SK-N-SH (cell line): Measurements from ENCODE around the gene RHOBTB3. TPM values are rescaled to one million over a fixed set of nuclear protein-coding genes. Genes with fewer than 3 reads are reported as not detected.

Source experiments
- CTCF ChIA-PET: fragments of 300-600, 350-600 bp; formaldehyde crosslinking; extraction: SDS; loops from one replicate; lab custom pipeline; 2021; lab: Yijun Ruan, JAX
- POLR2A ChIA-PET: fragments of 350-600 bp; sonication (Branson Sonifier 250); formaldehyde crosslinking; extraction: SDS; loops from one replicate; lab custom pipeline; 2020; ENCODE audit warnings: antibody characterized with exemption, inconsistent platforms; lab: Yijun Ruan, JAX
- DNase-seq: peaks from one replicate; pipeline ENCODE4 v3.0.0; 2012
- H2AFZ ChIP-seq: fragments of 200-600 bp; sonication (generic); 2 replicates; pipeline ENCODE4 v1.8.1; 2016; ENCODE audit warnings: antibody characterized with exemption, mild to moderate bottlenecking, low read depth
- H3F3A ChIP-seq: fragments of 200-600 bp; sonication (generic); replicated peaks from 2 replicates; pipeline ENCODE3; 2016; ENCODE audit warnings: antibody characterized with exemption, mild to moderate bottlenecking; ENCODE audit not compliant: insufficient read depth
- H3K27ac ChIP-seq, 2 experiments: fragments of 200-500 bp in 1 of 2; fragments of 200-600 bp in 1 of 2; sonication (Bioruptor generic) in 1 of 2; sonication (generic), shearing (Covaris generic) in 1 of 2; 2 replicates each; pipeline versions ENCODE4 v1.5.1 to v1.6.1; 2014 to 2016; ENCODE audit warnings: low read depth in 2 of 2, inconsistent platforms in 1 of 2, low read length in 1 of 2, mild to moderate bottlenecking in 1 of 2, mixed read lengths in 1 of 2
- H3K27me3 ChIP-seq: fragments of 200-600 bp; sonication (generic), shearing (Covaris generic); 2 replicates; pipeline ENCODE4 v1.6.1; 2016; ENCODE audit warnings: mixed run types; ENCODE audit not compliant: insufficient read depth
- H3K36me3 ChIP-seq, 2 experiments: fragments of 200-500 bp in 1 of 2; fragments of 200-600 bp in 1 of 2; sonication (Bioruptor generic) in 1 of 2; sonication (generic) in 1 of 2; replicated peaks in 1 of 2; 2 replicates each; pipeline versions ENCODE3 to v1.5.1; 2014 to 2016; ENCODE audit warnings: low read length in 1 of 2, mild to moderate bottlenecking in 1 of 2; ENCODE audit not compliant: insufficient read depth in 2 of 2, control insufficient read depth in 1 of 2
- H3K4me1 ChIP-seq, 2 experiments: fragments of 200-500 bp in 1 of 2; fragments of 200-600 bp in 1 of 2; sonication (Bioruptor generic) in 1 of 2; sonication (generic), shearing (Covaris generic) in 1 of 2; 2 replicates each; pipeline versions ENCODE4 v1.5.1 to v1.6.1; 2014 to 2016; ENCODE audit warnings: low read depth in 1 of 2, low read length in 1 of 2, mixed run types in 1 of 2; ENCODE audit not compliant: insufficient read depth in 2 of 2, control insufficient read depth in 1 of 2
- H3K4me2 ChIP-seq: fragments of 200-600 bp; sonication (generic), shearing (Covaris generic); 2 replicates; pipeline ENCODE4 v1.6.1; 2017; ENCODE audit warnings: mixed run types
- H3K4me3 ChIP-seq, 2 experiments: fragments of 200-500 bp in 1 of 2; fragments of 200-600 bp in 1 of 2; sonication (Bioruptor generic) in 1 of 2; sonication (generic), shearing (Covaris generic) in 1 of 2; 2 replicates each; pipeline versions ENCODE4 v1.5.1 to v1.8.1; 2014 to 2016; ENCODE audit warnings: low read depth in 2 of 2, inconsistent platforms in 1 of 2, low read length in 1 of 2, mild to moderate bottlenecking in 1 of 2, mixed read lengths in 1 of 2, moderate library complexity in 1 of 2
- H3K79me2 ChIP-seq: fragments of 200-600 bp; sonication (generic); 2 replicates; pipeline ENCODE4 v1.8.1; 2017; ENCODE audit warnings: mild to moderate bottlenecking; ENCODE audit not compliant: insufficient read depth
- H3K9ac ChIP-seq: fragments of 200-600 bp; sonication (generic); 2 replicates; pipeline ENCODE4 v1.6.1; 2017; ENCODE audit warnings: mixed run types
- H3K9me2 ChIP-seq: fragments of 200-600 bp; sonication (generic); 2 replicates; pipeline ENCODE4 v1.6.1; 2017; ENCODE audit warnings: mixed run types
- H3K9me3 ChIP-seq: fragments of 200-600 bp; sonication (generic); 2 replicates; pipeline ENCODE4 v1.6.1; 2017; ENCODE audit warnings: mixed run types, mild to moderate bottlenecking, moderate library complexity
- H4K20me1 ChIP-seq: fragments of 200-600 bp; sonication (generic); 2 replicates; pipeline ENCODE4 v1.6.1; 2017; ENCODE audit warnings: mild to moderate bottlenecking, mixed run types; ENCODE audit not compliant: insufficient read depth
- CHD2 ChIP-seq: fragments of 150-350 bp; IDR thresholded peaks from 2 replicates; pipeline ENCODE4 v1.6.1; 2018; ENCODE audit warnings: low read length; ENCODE audit not compliant: partially characterized antibody
- ELF1 ChIP-seq: IDR thresholded peaks from 2 replicates; pipeline ENCODE4 v1.4.0; 2012
- EP300 ChIP-seq, 2 experiments: IDR thresholded peaks; 2 replicates each; pipeline versions ENCODE4 v1.4.0 to v1.6.1; 2012; ENCODE audit warnings: borderline replicate concordance in 1 of 2, low read depth in 1 of 2, low read length in 1 of 2
- FOSL2 ChIP-seq: IDR thresholded peaks from 2 replicates; pipeline ENCODE4 v1.4.0; 2012; ENCODE audit warnings: low read depth, mild to moderate bottlenecking, moderate library complexity, borderline replicate concordance
- FOXJ3 ChIP-seq: sonication (generic); formaldehyde crosslinking; IDR thresholded peaks from 2 replicates; pipeline ENCODE4 v1.5.1; 2020; ENCODE audit warnings: mild to moderate bottlenecking, missing genetic modification reagents
- FOXM1 ChIP-seq: IDR thresholded peaks from 2 replicates; pipeline ENCODE4 v1.4.0; 2012; ENCODE audit warnings: low read depth, mild to moderate bottlenecking
- GABPA ChIP-seq: IDR thresholded peaks from 2 replicates; pipeline ENCODE4 v1.4.0; 2012; ENCODE audit warnings: low read depth, mild to moderate bottlenecking
- GATA2 ChIP-seq: sonication (generic); formaldehyde crosslinking; IDR thresholded peaks from 2 replicates; pipeline ENCODE4 v1.5.0; 2020; ENCODE audit warnings: mild to moderate bottlenecking, missing genetic modification reagents
- MEF2A ChIP-seq: IDR thresholded peaks from 2 replicates; pipeline ENCODE4 v1.4.0; 2012; ENCODE audit warnings: low read depth, borderline replicate concordance
- MXI1 ChIP-seq: IDR thresholded peaks from 2 replicates; pipeline ENCODE4 v1.6.1; 2012; ENCODE audit warnings: mild to moderate bottlenecking, low read depth, low read length, improper control_type of control experiment
- NFIC ChIP-seq: IDR thresholded peaks from 2 replicates; pipeline ENCODE4 v1.4.0; 2012; ENCODE audit warnings: borderline replicate concordance
- RCOR1 ChIP-seq: fragments of 150-350 bp; IDR thresholded peaks from 2 replicates; pipeline ENCODE4 v1.6.1; 2017; ENCODE audit warnings: antibody characterized with exemption, low read length
- RFX5 ChIP-seq: IDR thresholded peaks from 2 replicates; pipeline ENCODE4 v1.6.1; 2012; ENCODE audit warnings: mild to moderate bottlenecking, improper control_type of control experiment, low read length
- SMC3 ChIP-seq: IDR thresholded peaks from 2 replicates; pipeline ENCODE4 v1.6.1; 2012; ENCODE audit warnings: low read depth, low read length, improper control_type of control experiment
- TAF1 ChIP-seq: IDR thresholded peaks from 2 replicates; pipeline ENCODE4 v1.6.1; 2012; ENCODE audit warnings: low read depth, mild to moderate bottlenecking, low read length, moderate library complexity, borderline replicate concordance
- TCF12 ChIP-seq: IDR thresholded peaks from 2 replicates; pipeline ENCODE4 v1.4.0; 2012
- TEAD4 ChIP-seq: IDR thresholded peaks from 2 replicates; pipeline ENCODE4 v1.4.0; 2012; ENCODE audit warnings: mild to moderate bottlenecking, borderline replicate concordance; ENCODE audit not compliant: insufficient read depth
- WGBS: methylation state at CpG from one replicate; pipeline ENCODE4 v1.1.6; 2017; ENCODE audit warnings: low lambda C conversion rate; 5-methylcytosine and 5-hydroxymethylcytosine counted together
- polyA plus RNA-seq, 3 experiments: library from polyadenylated mRNA; depleted of rRNA; stranded (reverse); fragments of >200 nt; gene quantifications; 2 replicates each; pipeline ENCODE4 v1.2.3, GENCODE V29; 2012
- TF ChIP-seq, protein P1 (sequence below): fragments of 200-600 bp; sonication (generic); IDR thresholded peaks from 2 replicates; pipeline ENCODE4 v1.6.1; 2017; ENCODE audit warnings: antibody characterized with exemption, mild to moderate bottlenecking, moderate library complexity
- TF ChIP-seq, protein P2 (sequence below): fragments of 150-350 bp; IDR thresholded peaks from 2 replicates; pipeline ENCODE4 v1.6.1; 2017; ENCODE audit warnings: antibody characterized with exemption, low read length, low read depth, borderline replicate concordance
- TF ChIP-seq, protein P3 (sequence below): IDR thresholded peaks from 2 replicates; pipeline ENCODE4 v1.6.1; 2012; ENCODE audit warnings: mild to moderate bottlenecking, low read depth, low read length, moderate library complexity
- TF ChIP-seq, protein P4 (sequence below): IDR thresholded peaks from 2 replicates; pipeline ENCODE4 v1.4.0; 2012; ENCODE audit warnings: low read depth

RHOBTB3 gene
- polyA plus RNA-seq, 1 of the 3 experiments (the other 2 are of a cell fraction): 59.3 TPM

DNA sequence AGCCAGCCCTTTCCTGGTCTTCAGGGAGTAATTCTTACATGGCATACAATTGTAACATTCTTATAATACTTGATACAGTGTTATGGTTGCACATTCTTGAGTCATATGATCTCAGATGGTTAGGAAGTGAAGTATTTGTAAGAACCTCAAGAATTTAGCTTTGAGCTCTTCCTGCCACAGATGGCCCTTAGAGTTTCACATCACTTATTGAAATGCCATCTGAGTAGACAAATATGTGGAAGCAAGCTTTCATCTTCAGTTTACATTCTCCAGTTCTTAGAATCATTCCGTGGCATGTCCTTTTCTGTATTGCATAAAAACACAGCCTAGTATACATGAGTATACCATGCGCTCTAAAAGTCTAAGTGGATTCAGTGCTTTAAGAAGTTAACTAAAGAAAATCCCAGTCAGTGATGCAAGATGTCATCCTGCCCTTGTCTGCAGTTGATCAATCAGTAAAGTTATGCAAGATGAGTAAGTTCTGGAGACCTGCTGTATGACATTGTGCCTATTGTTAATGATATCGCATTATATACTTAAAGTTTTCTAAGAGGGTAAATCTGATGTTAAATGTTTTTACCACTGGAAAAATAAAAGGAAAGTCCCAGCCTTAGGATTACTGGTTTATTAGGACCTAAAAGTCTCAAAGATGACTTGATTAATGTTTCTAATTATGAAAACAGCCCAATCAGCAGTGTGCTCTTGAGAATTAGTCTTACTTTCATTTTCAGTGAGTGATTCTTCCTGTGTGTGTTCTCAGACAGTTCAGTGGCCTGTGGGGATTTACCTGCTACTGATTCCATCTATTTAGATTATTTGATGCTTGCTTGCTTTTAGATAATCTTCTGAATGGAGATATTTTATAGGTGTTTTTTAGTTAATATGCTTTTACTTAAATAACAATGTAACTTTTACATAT is 29.4 kb downstream of the RHOBTB3 start (continued):
- TF ChIP-seq, protein P1, sequence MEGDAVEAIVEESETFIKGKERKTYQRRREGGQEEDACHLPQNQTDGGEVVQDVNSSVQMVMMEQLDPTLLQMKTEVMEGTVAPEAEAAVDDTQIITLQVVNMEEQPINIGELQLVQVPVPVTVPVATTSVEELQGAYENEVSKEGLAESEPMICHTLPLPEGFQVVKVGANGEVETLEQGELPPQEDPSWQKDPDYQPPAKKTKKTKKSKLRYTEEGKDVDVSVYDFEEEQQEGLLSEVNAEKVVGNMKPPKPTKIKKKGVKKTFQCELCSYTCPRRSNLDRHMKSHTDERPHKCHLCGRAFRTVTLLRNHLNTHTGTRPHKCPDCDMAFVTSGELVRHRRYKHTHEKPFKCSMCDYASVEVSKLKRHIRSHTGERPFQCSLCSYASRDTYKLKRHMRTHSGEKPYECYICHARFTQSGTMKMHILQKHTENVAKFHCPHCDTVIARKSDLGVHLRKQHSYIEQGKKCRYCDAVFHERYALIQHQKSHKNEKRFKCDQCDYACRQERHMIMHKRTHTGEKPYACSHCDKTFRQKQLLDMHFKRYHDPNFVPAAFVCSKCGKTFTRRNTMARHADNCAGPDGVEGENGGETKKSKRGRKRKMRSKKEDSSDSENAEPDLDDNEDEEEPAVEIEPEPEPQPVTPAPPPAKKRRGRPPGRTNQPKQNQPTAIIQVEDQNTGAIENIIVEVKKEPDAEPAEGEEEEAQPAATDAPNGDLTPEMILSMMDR: no peak
- no peak for TF ChIP-seq RFX5
- peak; percentile 53; the same call in 1 of the 2 replicates for TF ChIP-seq ELF1
- peak; percentile 94 for TF ChIP-seq TEAD4
- TF ChIP-seq TCF12: peak; percentile 95
- peak; percentile 54; the same call in 1 of the 2 replicates for TF ChIP-seq FOSL2
- peak; percentile 50; the same call in 1 of the 2 replicates for TF ChIP-seq NFIC
- no peak for TF ChIP-seq MEF2A
- no peak; the same call in 1 of the 2 replicates for TF ChIP-seq GABPA
- TF ChIP-seq TAF1: no peak
- no peak for TF ChIP-seq FOXJ3
- no peak for TF ChIP-seq SMC3
- no peak for TF ChIP-seq FOXM1
- TF ChIP-seq, all 33 proteins: peak for 12

DNA sequence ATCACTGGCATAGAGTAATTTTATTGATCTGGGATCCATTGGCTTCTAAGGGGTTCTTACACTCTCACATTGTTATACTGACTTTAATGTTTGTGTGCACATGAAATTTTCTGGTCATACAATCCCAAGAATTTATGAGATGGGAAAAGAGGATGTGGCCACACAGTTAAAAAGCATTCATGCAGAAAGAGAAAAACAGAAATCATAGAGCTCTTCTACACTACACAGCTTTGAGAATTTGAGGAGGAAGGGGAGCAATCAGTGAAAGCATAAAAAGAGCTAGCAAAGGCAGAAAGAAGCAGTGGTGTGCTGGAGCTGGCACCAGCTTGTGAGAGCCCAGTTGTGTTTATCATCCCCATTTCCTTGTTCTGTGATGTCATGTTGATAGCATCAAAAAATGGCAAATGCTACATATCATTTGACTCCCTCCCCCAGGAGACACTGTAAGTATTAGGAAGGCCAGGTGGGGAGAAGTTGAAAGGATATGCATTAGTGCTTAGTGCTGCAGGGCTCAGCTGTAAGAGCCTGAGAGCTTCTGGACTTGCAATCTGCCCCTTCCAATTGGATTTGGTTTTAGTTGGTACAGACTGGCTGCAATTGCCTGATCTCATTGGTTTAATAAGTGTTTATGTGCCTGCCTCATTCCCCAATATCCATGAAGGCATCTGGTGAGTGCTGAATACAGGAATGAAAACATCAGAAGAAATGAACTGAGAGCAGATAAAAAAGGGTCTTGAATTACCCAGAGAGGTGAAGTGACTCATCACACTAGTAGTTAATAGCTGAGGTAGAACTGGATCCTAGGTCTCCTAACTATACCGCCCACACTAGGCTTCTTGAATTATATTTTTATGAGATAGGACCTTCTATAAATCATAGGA is 30.9 kb downstream of the RHOBTB3 start:
- Histone ChIP-seq H3K9me3 (no peaks in the 10 kb centered on the region), H4K20me1 (no peaks in the 10 kb centered on the region), H3K27ac (peak overlapping the region; percentile 77 to 88), H3F3A (peaks cover 28% of the 10 kb centered on the region), H3K79me2 (peaks cover 5% of the 10 kb centered on the region; the same call in 1 of the 2 replicates), H3K9me2 (no peaks in the 10 kb centered on the region), H3K27me3 (no peaks in the 10 kb centered on the region), H3K4me3 (no peak overlapping the region), H3K4me1 (peaks cover 33 to 40% of the 10 kb centered on the region in 2 experiments; a peak in 3 of 4 replicates), H3K4me2 (peak overlapping the region; percentile 74), H2AFZ (no peak overlapping the region), H3K9ac (no peak overlapping the region), H3K36me3 (peaks cover 28 to 30% of the 10 kb centered on the region in 2 experiments)
- peak; percentile 57 for DNase-seq
- 74% methylated on average over 1 of the region's 1 CpG for WGBS
- ChIA-PET CTCF (interaction anchor here (1.0 to 2.3 kb wide), 9 partner anchors 10 to 98 kb away, joined by 3 to 13 read pairs (median 4); no protein-coding TSS in a partner anchor), POLR2A (interaction anchor here (0.8 to 1.9 kb wide), 3 partner anchors 27 to 115 kb away, joined by 6 to 10 read pairs (median 8); partner anchors contain the start of genes RFESD and RHOBTB3)
- TF ChIP-seq MXI1: peak; percentile 39; the same call in 1 of the 2 replicates
- peak; percentile 78 for TF ChIP-seq GATA2
- 0 out of 2 replicates have a peak, but pooled peaks have one; percentile 72 for TF ChIP-seq FOXJ3
- no peak for TF ChIP-seq NFIC
- no peak for TF ChIP-seq MEF2A
- TF ChIP-seq TAF1: no peak
- TF ChIP-seq CHD2: peak; percentile 38
- TF ChIP-seq, protein P2, sequence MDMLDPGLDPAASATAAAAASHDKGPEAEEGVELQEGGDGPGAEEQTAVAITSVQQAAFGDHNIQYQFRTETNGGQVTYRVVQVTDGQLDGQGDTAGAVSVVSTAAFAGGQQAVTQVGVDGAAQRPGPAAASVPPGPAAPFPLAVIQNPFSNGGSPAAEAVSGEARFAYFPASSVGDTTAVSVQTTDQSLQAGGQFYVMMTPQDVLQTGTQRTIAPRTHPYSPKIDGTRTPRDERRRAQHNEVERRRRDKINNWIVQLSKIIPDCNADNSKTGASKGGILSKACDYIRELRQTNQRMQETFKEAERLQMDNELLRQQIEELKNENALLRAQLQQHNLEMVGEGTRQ: no peak
- TF ChIP-seq EP300 (IDR thresholded peaks at IDR 0.05; ENCODE audit: borderline replicate concordance in 1 of 2, low read depth in 1 of 2, low read length in 1 of 2): peak in 1 of 2 experiments; percentile 65; a peak in 1 of 4 replicates
- TF ChIP-seq RCOR1: peak; percentile 11; the same call in 1 of the 2 replicates
- TF ChIP-seq, protein P3, sequence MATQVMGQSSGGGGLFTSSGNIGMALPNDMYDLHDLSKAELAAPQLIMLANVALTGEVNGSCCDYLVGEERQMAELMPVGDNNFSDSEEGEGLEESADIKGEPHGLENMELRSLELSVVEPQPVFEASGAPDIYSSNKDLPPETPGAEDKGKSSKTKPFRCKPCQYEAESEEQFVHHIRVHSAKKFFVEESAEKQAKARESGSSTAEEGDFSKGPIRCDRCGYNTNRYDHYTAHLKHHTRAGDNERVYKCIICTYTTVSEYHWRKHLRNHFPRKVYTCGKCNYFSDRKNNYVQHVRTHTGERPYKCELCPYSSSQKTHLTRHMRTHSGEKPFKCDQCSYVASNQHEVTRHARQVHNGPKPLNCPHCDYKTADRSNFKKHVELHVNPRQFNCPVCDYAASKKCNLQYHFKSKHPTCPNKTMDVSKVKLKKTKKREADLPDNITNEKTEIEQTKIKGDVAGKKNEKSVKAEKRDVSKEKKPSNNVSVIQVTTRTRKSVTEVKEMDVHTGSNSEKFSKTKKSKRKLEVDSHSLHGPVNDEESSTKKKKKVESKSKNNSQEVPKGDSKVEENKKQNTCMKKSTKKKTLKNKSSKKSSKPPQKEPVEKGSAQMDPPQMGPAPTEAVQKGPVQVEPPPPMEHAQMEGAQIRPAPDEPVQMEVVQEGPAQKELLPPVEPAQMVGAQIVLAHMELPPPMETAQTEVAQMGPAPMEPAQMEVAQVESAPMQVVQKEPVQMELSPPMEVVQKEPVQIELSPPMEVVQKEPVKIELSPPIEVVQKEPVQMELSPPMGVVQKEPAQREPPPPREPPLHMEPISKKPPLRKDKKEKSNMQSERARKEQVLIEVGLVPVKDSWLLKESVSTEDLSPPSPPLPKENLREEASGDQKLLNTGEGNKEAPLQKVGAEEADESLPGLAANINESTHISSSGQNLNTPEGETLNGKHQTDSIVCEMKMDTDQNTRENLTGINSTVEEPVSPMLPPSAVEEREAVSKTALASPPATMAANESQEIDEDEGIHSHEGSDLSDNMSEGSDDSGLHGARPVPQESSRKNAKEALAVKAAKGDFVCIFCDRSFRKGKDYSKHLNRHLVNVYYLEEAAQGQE: no peak
- TF ChIP-seq, protein P4, sequence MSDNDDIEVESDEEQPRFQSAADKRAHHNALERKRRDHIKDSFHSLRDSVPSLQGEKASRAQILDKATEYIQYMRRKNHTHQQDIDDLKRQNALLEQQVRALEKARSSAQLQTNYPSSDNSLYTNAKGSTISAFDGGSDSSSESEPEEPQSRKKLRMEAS: no peak
